ENCODE results near the gene TDRD6. TPM values are rescaled to one million over a fixed set of nuclear protein-coding genes. Genes with fewer than 3 reads are reported as not detected.

Gene TDRD6
- total and polyA plus RNA-seq, 3 experiments from 2014 or later, result not detected

- H3K27me3 Mint-ChIP-seq, result peaks cover 0 to 4% of the 10 kb centered on the region in 2 donors
Measured at GRCh38 chr6:46689657-46690056, 2.0 kb downstream of the TDRD6 start.

DNA sequence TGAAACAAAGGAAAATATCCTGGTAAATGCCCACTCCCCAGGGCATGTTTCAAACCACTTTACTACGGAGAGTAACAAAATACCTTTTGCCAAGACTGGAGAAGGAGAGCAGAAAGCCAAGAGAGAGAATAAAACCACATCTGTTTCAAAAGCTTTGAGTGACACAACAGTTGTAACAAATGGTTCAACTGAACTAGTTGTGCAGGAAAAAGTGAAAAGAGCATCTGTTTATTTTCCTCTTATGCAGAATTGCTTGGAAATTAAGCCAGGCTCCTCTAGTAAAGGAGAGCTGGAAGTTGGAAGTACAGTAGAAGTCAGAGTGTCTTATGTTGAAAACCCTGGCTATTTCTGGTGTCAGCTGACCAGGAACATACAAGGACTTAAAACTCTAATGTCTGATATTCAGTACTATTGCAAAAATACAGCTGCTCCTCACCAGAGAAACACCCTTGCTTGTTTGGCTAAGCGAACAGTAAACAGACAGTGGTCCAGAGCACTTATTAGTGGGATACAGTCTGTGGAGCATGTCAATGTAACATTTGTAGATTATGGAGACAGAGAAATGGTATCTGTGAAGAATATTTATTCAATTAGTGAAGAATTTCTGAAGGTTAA, 2.6 kb downstream of the TDRD6 start:
- H3K4me1 ChIP-seq (ENCODE audit: insufficient read depth, low read length), result no peaks in the 10 kb centered on the region
- CTCF ChIA-PET, result no interaction called here
- H3K27me3 Mint-ChIP-seq, result peaks cover 0 to 4% of the 10 kb centered on the region in 2 donors

More at GRCh38 chr6:46689657-46690056, 2.0 kb downstream of the TDRD6 start:
- H3K36me3 Mint-ChIP-seq, result no peaks in the 10 kb centered on the region
- H3K9me3 ChIP-seq (ENCODE audit: low read length), result no peaks in the 10 kb centered on the region
- no peaks in the 10 kb centered on the region for H3K36me3 ChIP-seq (ENCODE audit: insufficient read depth, low read length)
- no peaks in the 10 kb centered on the region for H3K4me1 Mint-ChIP-seq
- H3K9me3 Mint-ChIP-seq, result peaks cover 0 to 2% (median 0%) of the 10 kb centered on the region in 5 donors
- H3K27me3 ChIP-seq (ENCODE audit: insufficient read depth, low read length, poor library complexity, severe bottlenecking), result peaks cover 9% of the 10 kb centered on the region
- no peak for DNase-seq
- POLR2A ChIA-PET, result interaction anchor here (0.7 kb wide), 1 partner anchor 1032 kb away, joined by 4 read pairs; no protein-coding TSS in a partner anchor
- H3K4me3 ChIP-seq (ENCODE audit: low read length), result no peak overlapping the region
- no peak overlapping the region for H3K27ac ChIP-seq (ENCODE audit: low read depth, low read length)
- H3K27ac Mint-ChIP-seq, result no peak overlapping the region
- CTCF ChIA-PET, result no interaction called here
- H3K4me3 Mint-ChIP-seq, result no peak overlapping the region
- H3K4me1 ChIP-seq (ENCODE audit: insufficient read depth, low read length), result no peaks in the 10 kb centered on the region

GRCh38 chr6:46690911-46691451, 3.3 kb downstream of the TDRD6 start:
- ChIA-PET CTCF (no interaction called here), POLR2A (no interaction called here)
- no peaks in the 10 kb centered on the region for H3K36me3 Mint-ChIP-seq

More for the DNA sequence above, 2.6 kb downstream of the TDRD6 start:
- DNase-seq, result no peak
- H3K27me3 ChIP-seq (ENCODE audit: insufficient read depth, low read length, poor library complexity, severe bottlenecking), result peaks cover 9% of the 10 kb centered on the region
- no peaks in the 10 kb centered on the region for H3K36me3 Mint-ChIP-seq
- POLR2A ChIA-PET, result interaction anchor here (0.7 kb wide), 1 partner anchor 1031 kb away, joined by 4 read pairs; no protein-coding TSS in a partner anchor
- H3K9me3 ChIP-seq (ENCODE audit: low read length), result no peaks in the 10 kb centered on the region
- H3K4me1 Mint-ChIP-seq, result no peaks in the 10 kb centered on the region
- H3K4me3 ChIP-seq (ENCODE audit: low read length), result no peak overlapping the region
- no peaks in the 10 kb centered on the region for H3K36me3 ChIP-seq (ENCODE audit: insufficient read depth, low read length)
- no peak overlapping the region for H3K27ac ChIP-seq (ENCODE audit: low read depth, low read length)
- H3K27ac Mint-ChIP-seq, result no peak overlapping the region
- peaks cover 0 to 2% (median 0%) of the 10 kb centered on the region in 5 donors for H3K9me3 Mint-ChIP-seq
- H3K4me3 Mint-ChIP-seq, result no peak overlapping the region

GRCh38 chr6:46699970-46700369, 12.3 kb downstream of the TDRD6 start:
- Mint-ChIP-seq H3K9me3 (peaks cover 0 to 2% (median 0%) of the 10 kb centered on the region in 5 donors), H3K36me3 (no peaks in the 10 kb centered on the region), H3K4me3 (no peak overlapping the region), H3K27ac (no peak overlapping the region), H3K27me3 (peaks cover 14 to 24% of the 10 kb centered on the region in 2 donors), H3K4me1 (no peaks in the 10 kb centered on the region)
- Histone ChIP-seq H3K27ac (ENCODE audit: low read depth, low read length) (no peak overlapping the region), H3K4me1 (ENCODE audit: insufficient read depth, low read length) (no peaks in the 10 kb centered on the region), H3K9me3 (ENCODE audit: low read length) (no peaks in the 10 kb centered on the region), H3K4me3 (ENCODE audit: low read length) (no peak overlapping the region), H3K27me3 (ENCODE audit: insufficient read depth, low read length, poor library complexity, severe bottlenecking) (peaks cover 6% of the 10 kb centered on the region), H3K36me3 (ENCODE audit: insufficient read depth, low read length) (no peaks in the 10 kb centered on the region)
- ChIA-PET CTCF (no interaction called here), POLR2A (no interaction called here)
- no peak for DNase-seq

More at GRCh38 chr6:46690911-46691451, 3.3 kb downstream of the TDRD6 start:
- Histone ChIP-seq H3K36me3 (ENCODE audit: insufficient read depth, low read length) (no peaks in the 10 kb centered on the region), H3K9me3 (ENCODE audit: low read length) (no peaks in the 10 kb centered on the region), H3K27me3 (ENCODE audit: insufficient read depth, low read length, poor library complexity, severe bottlenecking) (peaks cover 9% of the 10 kb centered on the region), H3K27ac (ENCODE audit: low read depth, low read length) (no peak overlapping the region), H3K4me3 (ENCODE audit: low read length) (no peak overlapping the region), H3K4me1 (ENCODE audit: insufficient read depth, low read length) (no peaks in the 10 kb centered on the region)
- Mint-ChIP-seq H3K9me3 (peaks cover 0 to 2% (median 0%) of the 10 kb centered on the region in 5 donors), H3K4me3 (no peak overlapping the region), H3K4me1 (no peaks in the 10 kb centered on the region), H3K27me3 (peaks cover 3 to 7% of the 10 kb centered on the region in 2 donors), H3K27ac (no peak overlapping the region)
- DNase-seq, result no peak

DNA sequence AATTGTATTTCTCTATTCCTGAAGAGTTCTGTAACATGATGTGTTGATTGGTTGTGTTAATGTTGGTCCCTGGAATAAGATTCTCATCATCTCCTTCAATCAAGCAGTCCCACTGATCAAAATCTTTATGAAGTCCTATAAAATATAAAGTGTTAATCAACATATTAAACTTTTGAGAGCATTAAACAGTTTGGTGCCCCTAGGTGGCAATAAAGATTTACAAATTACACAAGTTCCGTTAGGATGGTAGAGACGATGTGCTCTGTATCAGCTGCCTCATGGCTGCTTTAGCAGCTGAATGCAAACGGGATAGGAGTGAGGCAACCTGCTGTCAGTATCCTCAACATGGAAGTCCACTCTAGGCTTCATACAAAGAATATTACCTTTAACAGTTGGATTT, 16.9 kb downstream of the TDRD6 start:
- CTCF ChIA-PET, result no interaction called here

DNA sequence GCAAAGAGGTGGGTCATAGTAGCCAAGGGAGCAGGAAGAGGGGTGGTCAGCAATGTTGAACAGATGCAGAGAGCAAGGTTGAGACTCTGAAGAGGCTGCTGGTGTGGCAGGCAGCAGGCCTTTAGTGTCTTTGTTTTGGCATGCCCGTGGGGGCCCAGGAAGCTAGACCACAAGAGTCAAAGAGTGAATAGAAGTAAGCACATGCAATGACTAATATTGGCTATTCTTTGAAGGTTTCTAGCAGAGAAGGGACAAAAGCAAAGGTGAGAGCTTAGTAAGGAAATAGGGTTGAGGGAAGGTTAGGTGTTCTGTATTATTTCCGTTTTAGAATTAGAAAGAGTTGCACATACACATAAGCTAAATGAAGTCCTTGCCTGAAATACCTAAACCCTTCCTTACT, 18.8 kb downstream of the TDRD6 start:
- Histone ChIP-seq H3K9me3 (ENCODE audit: low read length) (no peaks in the 10 kb centered on the region), H3K4me1 (ENCODE audit: insufficient read depth, low read length) (no peaks in the 10 kb centered on the region), H3K27ac (ENCODE audit: low read depth, low read length) (no peak overlapping the region), H3K27me3 (ENCODE audit: insufficient read depth, low read length, poor library complexity, severe bottlenecking) (peaks cover 3% of the 10 kb centered on the region), H3K36me3 (ENCODE audit: insufficient read depth, low read length) (no peaks in the 10 kb centered on the region), H3K4me3 (ENCODE audit: low read length) (no peak overlapping the region)
- H3K4me3 Mint-ChIP-seq, result no peak overlapping the region
- POLR2A ChIA-PET, result no interaction called here
- CTCF ChIA-PET, result no interaction called here
- H3K4me1 Mint-ChIP-seq, result no peaks in the 10 kb centered on the region
- peaks cover 0 to 3% (median 0%) of the 10 kb centered on the region in 5 donors for H3K9me3 Mint-ChIP-seq
- H3K36me3 Mint-ChIP-seq, result no peaks in the 10 kb centered on the region
- peaks cover 8 to 40% of the 10 kb centered on the region in 2 donors for H3K27me3 Mint-ChIP-seq
- no peak for DNase-seq
- peak overlapping the region in 1 of 8 donors; percentile 47 for H3K27ac Mint-ChIP-seq

More for the DNA sequence above, 16.9 kb downstream of the TDRD6 start:
- Mint-ChIP-seq H3K27me3 (peaks cover 6 to 34% of the 10 kb centered on the region in 2 donors), H3K4me1 (no peaks in the 10 kb centered on the region), H3K4me3 (no peak overlapping the region), H3K9me3 (peaks cover 0 to 3% (median 0%) of the 10 kb centered on the region in 5 donors), H3K36me3 (no peaks in the 10 kb centered on the region), H3K27ac (no peak overlapping the region)
- no peaks in the 10 kb centered on the region for H3K36me3 ChIP-seq (ENCODE audit: insufficient read depth, low read length)
- no peak overlapping the region for H3K27ac ChIP-seq (ENCODE audit: low read depth, low read length)
- no peaks in the 10 kb centered on the region for H3K9me3 ChIP-seq (ENCODE audit: low read length)
- no peak for DNase-seq
- peaks cover 3% of the 10 kb centered on the region for H3K27me3 ChIP-seq (ENCODE audit: insufficient read depth, low read length, poor library complexity, severe bottlenecking)
- H3K4me1 ChIP-seq (ENCODE audit: insufficient read depth, low read length), result no peaks in the 10 kb centered on the region
- POLR2A ChIA-PET, result no interaction called here
- H3K4me3 ChIP-seq (ENCODE audit: low read length), result no peak overlapping the region

GRCh38 chr6:46711491-46711890, 23.8 kb downstream of the TDRD6 start:
- no peaks in the 10 kb centered on the region for H3K9me3 ChIP-seq (ENCODE audit: low read length)
- POLR2A ChIA-PET, result no interaction called here
- Mint-ChIP-seq H3K27me3 (peaks cover 1 to 28% of the 10 kb centered on the region in 2 donors), H3K36me3 (no peaks in the 10 kb centered on the region), H3K4me1 (no peaks in the 10 kb centered on the region), H3K9me3 (no peaks in the 10 kb centered on the region), H3K27ac (no peak overlapping the region), H3K4me3 (no peak overlapping the region)
- H3K36me3 ChIP-seq (ENCODE audit: insufficient read depth, low read length), result no peaks in the 10 kb centered on the region
- DNase-seq, result no peak
- no peaks in the 10 kb centered on the region for H3K4me1 ChIP-seq (ENCODE audit: insufficient read depth, low read length)
- H3K27me3 ChIP-seq (ENCODE audit: insufficient read depth, low read length, poor library complexity, severe bottlenecking), result no peaks in the 10 kb centered on the region
- CTCF ChIA-PET, result no interaction called here
- no peak overlapping the region for H3K27ac ChIP-seq (ENCODE audit: low read depth, low read length)
- H3K4me3 ChIP-seq (ENCODE audit: low read length), result no peak overlapping the region

DNA sequence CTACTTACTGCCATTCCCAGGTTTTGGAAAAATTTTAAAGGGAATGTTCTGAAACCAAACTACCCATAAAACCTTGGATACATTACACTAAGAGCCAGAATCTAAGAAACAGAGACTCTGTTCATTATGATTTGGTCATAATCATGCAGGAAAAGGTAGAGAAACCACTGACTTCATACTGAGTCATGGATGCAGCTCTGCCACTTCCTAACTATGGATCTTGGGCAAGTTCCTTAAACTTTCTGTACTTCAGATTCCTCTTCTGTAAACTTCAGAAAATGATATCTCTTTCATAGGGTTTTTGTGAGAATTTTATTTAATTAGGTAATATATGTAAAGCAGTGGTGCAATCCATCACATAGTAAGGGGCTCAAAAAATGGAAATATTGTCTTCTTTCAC, 27.5 kb downstream of the TDRD6 start:
- no peak overlapping the region for H3K4me3 ChIP-seq (ENCODE audit: low read length)
- H3K27me3 ChIP-seq (ENCODE audit: insufficient read depth, low read length, poor library complexity, severe bottlenecking), result no peaks in the 10 kb centered on the region
- H3K27ac ChIP-seq (ENCODE audit: low read depth, low read length), result no peak overlapping the region
- H3K9me3 ChIP-seq (ENCODE audit: low read length), result no peaks in the 10 kb centered on the region
- ChIA-PET POLR2A (no interaction called here), CTCF (no interaction called here)
- Mint-ChIP-seq H3K36me3 (no peaks in the 10 kb centered on the region), H3K27me3 (peaks cover 10 to 20% of the 10 kb centered on the region in 2 donors), H3K4me1 (peaks cover 0 to 3% (median 0%) of the 10 kb centered on the region in 3 donors), H3K27ac (no peak overlapping the region), H3K4me3 (no peak overlapping the region), H3K9me3 (no peaks in the 10 kb centered on the region)
- H3K36me3 ChIP-seq (ENCODE audit: insufficient read depth, low read length), result no peaks in the 10 kb centered on the region
- no peak for DNase-seq
- H3K4me1 ChIP-seq (ENCODE audit: insufficient read depth, low read length), result no peaks in the 10 kb centered on the region
